ENCODE results near the gene SRP72.

DNA sequence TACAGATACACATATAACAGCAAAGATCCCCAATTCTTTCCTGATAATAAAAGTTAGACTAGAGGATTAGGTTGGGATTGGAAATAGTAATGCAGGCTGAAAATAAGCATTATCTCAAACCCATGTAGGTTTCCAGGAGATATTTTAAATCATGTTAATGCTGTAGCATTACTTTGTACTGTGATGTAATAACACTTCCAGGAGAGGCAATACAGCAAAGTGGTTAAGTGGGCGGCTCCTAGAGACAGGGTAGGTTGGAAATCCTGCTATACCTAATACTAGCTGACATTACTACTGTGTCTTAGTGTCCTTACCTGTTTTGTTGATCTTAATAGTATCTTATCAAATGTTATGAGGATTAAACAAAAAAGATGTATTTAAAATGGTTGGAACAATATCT lies 21.7 kb upstream of the SRP72 start:
- TF ChIP-seq CTCF (IDR thresholded peaks at IDR 0.05), result no peak
- no peak for TF ChIP-seq EP300 (IDR thresholded peaks at IDR 0.05)
- no peak for TF ChIP-seq POLR2A (IDR thresholded peaks at IDR 0.05)
